Gastroesophageal sphincter (tissue), 4 donors: Measurements from ENCODE around the gene C14orf132. TPM values are rescaled to one million over a fixed set of nuclear protein-coding genes. Genes with fewer than 3 reads are reported as not detected.

Experiments
- ATAC-seq: fragments of 150-250 bp; one replicate; pipeline ENCODE4 v1.9.1; 2016; ENCODE audit warnings: mild to moderate bottlenecking, moderate library complexity
- H3K27ac ChIP-seq, 4 donors: fragments of 200-600 bp; sonication (generic) in 3 of 4; 1 replicate in 3 of 4; 2 replicates in 1 of 4; pipeline ENCODE4 v1.5.1; 2016 to 2019
- H3K27me3 ChIP-seq: fragments of 200-600 bp; sonication (generic); one replicate; pipeline ENCODE4 v1.5.1; 2019
- H3K36me3 ChIP-seq, 2 donors: fragments of 200-600 bp; sonication (generic); one replicate each; pipeline ENCODE4 v1.5.1; 2019; ENCODE audit warnings: control low read depth in 1 of 2
- H3K4me1 ChIP-seq, 3 donors: fragments of 200-600 bp; sonication (generic); 1 replicate in 2 of 3; 2 replicates in 1 of 3; pipeline ENCODE4 v1.5.1; 2016 to 2019; ENCODE audit warnings: control low read depth in 2 of 3
- H3K4me3 ChIP-seq, 2 donors: fragments of 200-600 bp; sonication (generic); one replicate each; pipeline ENCODE4 v1.5.1; 2019; ENCODE audit warnings: mild to moderate bottlenecking in 1 of 2, moderate library complexity in 1 of 2
- H3K9me3 ChIP-seq, 3 donors: fragments of 200-600 bp; sonication (generic); one replicate each; pipeline ENCODE4 v1.5.1; 2017 to 2019; ENCODE audit warnings: control low read depth in 2 of 3
- EP300 ChIP-seq: sonication (generic); formaldehyde crosslinking; IDR thresholded peaks from one replicate; pipeline ENCODE4 v1.6.1; 2017; ENCODE audit warnings: antibody characterized with exemption, mild to moderate bottlenecking
- POLR2A ChIP-seq, 2 donors: fragments of 450-650 bp; IDR thresholded peaks; one replicate each; pipeline ENCODE4 v1.6.1; 2017; ENCODE audit warnings: antibody characterized with exemption in 2 of 2, mild to moderate bottlenecking in 2 of 2, moderate library complexity in 1 of 2
- POLR2AphosphoS5 ChIP-seq: sonication (generic); formaldehyde crosslinking; IDR thresholded peaks from one replicate; pipeline ENCODE4 v1.6.1; 2017; ENCODE audit warnings: antibody characterized with exemption
- WGBS, 2 donors: methylation state at CpG; one replicate each; pipeline ENCODE4 v1.1.5; 2018; ENCODE audit warnings: low coverage in 1 of 2; 5-methylcytosine and 5-hydroxymethylcytosine counted together
- total RNA-seq, 4 donors: library from RNA; depleted of rRNA; stranded (reverse); fragments of >200 nt; gene quantifications; one replicate each; pipeline ENCODE4 v1.1.0, GENCODE V29; 2016
- TF ChIP-seq, protein P1 (sequence below), 4 experiments: fragments of 200-600 bp in 2 of 4; fragments of 450-650 bp in 2 of 4; sonication (generic) in 1 of 4; IDR thresholded peaks; one replicate each; pipeline ENCODE4 v1.5.1; 2017 to 2019; ENCODE audit warnings: antibody characterized with exemption in 4 of 4, mild to moderate bottlenecking in 2 of 4, moderate library complexity in 2 of 4

Gene C14orf132
- total RNA-seq, 4 donors from 2014 or later, result 52.0 to 135 (median 74.6) TPM

DNA sequence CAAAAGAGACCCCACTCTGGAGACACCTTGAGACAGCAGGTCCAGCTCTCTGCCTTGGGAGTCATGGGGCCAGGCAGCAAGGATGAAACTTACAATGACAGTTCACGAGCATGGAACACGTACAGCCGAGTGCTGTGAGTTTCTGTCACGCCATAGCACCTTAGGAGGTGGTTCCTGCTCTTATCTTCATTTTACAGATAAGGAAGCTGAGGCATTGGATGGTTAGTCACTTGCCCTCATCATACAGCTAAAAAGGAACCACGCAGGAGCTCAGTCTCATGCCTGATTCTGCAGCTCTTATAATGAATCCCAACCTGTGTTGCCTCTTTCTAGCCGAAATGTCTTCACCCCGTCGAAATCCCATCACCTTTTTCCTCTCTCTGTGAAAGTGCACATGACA lies 39.9 kb downstream of the C14orf132 start:
- Histone ChIP-seq H3K27ac (no peak overlapping the region), H3K27me3 (no peaks in the 10 kb centered on the region), H3K36me3 (no peaks in the 10 kb centered on the region), H3K4me3 (no peak overlapping the region), H3K9me3 (no peaks in the 10 kb centered on the region), H3K4me1 (no peaks in the 10 kb centered on the region)
- TF ChIP-seq, protein P1, sequence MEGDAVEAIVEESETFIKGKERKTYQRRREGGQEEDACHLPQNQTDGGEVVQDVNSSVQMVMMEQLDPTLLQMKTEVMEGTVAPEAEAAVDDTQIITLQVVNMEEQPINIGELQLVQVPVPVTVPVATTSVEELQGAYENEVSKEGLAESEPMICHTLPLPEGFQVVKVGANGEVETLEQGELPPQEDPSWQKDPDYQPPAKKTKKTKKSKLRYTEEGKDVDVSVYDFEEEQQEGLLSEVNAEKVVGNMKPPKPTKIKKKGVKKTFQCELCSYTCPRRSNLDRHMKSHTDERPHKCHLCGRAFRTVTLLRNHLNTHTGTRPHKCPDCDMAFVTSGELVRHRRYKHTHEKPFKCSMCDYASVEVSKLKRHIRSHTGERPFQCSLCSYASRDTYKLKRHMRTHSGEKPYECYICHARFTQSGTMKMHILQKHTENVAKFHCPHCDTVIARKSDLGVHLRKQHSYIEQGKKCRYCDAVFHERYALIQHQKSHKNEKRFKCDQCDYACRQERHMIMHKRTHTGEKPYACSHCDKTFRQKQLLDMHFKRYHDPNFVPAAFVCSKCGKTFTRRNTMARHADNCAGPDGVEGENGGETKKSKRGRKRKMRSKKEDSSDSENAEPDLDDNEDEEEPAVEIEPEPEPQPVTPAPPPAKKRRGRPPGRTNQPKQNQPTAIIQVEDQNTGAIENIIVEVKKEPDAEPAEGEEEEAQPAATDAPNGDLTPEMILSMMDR (IDR thresholded peaks at IDR 0.05), result no peak
- no peak for TF ChIP-seq EP300
- TF ChIP-seq POLR2AphosphoS5, result no peak
- TF ChIP-seq POLR2A (IDR thresholded peaks at IDR 0.05), result no peak
- ATAC-seq, result no peak
- 82 to 89% methylated on average over 7 of the region's 8 CpGs for WGBS, 2 donors

DNA sequence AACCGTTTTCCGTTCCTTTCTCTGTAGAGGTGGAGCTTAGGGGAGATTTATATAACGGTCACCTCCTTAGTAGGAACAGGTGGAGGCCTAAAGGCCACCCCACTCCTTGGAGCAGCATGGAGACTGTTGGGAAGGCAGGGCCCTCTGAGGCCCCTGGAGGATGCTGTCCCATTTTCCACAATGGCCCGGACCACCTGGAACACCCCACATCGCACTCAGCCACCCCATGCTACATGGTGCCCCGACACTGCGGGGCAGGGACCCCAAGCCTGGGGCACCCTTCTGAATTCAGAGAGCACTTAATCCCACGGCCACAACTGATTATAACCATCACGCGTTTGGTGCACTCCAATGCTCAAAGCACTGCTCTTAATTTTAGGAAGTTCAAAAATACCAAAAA lies 41.4 kb downstream of the C14orf132 start:
- WGBS, 2 donors, result 84 to 94% methylated on average over 5 of the region's 10 CpGs
- no peaks in the 10 kb centered on the region for H3K27me3 ChIP-seq
- H3K4me3 ChIP-seq, result no peak overlapping the region
- H3K4me1 ChIP-seq, result no peaks in the 10 kb centered on the region
- no peak overlapping the region for H3K27ac ChIP-seq
- H3K9me3 ChIP-seq, result no peaks in the 10 kb centered on the region
- no peak for ATAC-seq
- no peaks in the 10 kb centered on the region for H3K36me3 ChIP-seq
- TF ChIP-seq, protein P1 (IDR thresholded peaks at IDR 0.05), result no peak
- TF ChIP-seq POLR2AphosphoS5 (no peak), EP300 (no peak), POLR2A (IDR thresholded peaks at IDR 0.05) (no peak)

DNA sequence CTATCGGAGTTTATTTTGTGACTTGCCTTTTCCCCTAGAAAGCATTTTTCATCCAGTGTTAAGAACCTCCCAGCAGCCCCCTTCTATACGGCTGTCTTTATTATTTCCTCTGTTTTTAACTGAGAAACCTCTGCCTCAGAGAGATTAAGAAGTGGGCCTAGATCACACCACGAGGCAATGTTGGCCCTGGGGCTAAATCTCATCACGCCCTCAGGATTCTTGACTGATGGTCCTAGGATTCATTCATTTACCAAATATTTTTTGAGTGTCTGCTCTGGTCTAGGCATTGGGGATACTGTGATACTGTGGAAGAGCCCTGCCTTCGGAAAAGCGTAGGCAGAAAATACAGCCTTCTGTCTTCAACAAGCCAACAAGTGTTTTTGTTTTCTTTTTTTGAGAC lies 42.1 kb downstream of the C14orf132 start:
- no peak for TF ChIP-seq POLR2A (IDR thresholded peaks at IDR 0.05)
- no peak for TF ChIP-seq EP300
- no peak for TF ChIP-seq POLR2AphosphoS5
- TF ChIP-seq, protein P1 (IDR thresholded peaks at IDR 0.05), result no peak
- ATAC-seq, result no peak
- 95% methylated on average over 5 to 6 of the region's 6 CpGs for WGBS, 2 donors

DNA sequence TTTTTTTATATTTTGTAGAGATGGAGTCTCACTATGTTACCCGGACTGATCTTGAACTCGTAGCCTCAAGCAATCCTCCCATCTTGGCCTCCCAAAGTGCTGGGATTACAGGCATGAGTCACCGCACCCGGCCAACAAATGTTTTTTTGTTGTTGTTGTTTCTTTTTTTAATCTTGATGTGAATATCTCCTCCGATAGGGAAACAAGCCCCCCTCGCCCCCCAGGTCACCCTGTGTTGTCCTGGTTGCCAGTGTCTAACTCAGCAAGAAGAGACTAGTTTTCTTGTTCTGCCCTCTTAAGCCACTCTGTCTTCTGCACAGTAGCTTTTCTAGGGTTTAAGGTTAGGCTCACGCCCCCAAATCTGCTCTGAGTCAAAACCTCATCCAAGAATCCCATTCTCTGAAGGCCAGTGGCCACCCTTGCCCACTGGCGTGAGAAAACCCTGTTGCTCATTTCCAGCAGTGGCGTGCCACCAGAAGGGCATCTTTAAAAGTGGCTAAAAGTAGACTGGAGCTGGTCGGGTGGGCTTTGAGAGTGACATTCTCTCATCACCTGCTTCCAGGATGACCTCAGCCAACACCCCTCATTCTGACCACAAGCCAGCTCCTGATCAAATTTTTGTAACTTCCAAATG lies 42.7 kb downstream of the C14orf132 start:
- 87 to 91% methylated on average over 4 to 6 of the region's 10 CpGs for WGBS, 2 donors
- TF ChIP-seq POLR2AphosphoS5, result no peak
- ATAC-seq, result no peak
- no peak overlapping the region for H3K27ac ChIP-seq
- no peaks in the 10 kb centered on the region for H3K9me3 ChIP-seq
- H3K27me3 ChIP-seq, result no peaks in the 10 kb centered on the region
- peaks cover 0 to 7% of the 10 kb centered on the region in 2 donors for H3K36me3 ChIP-seq
- H3K4me1 ChIP-seq, result no peaks in the 10 kb centered on the region
- H3K4me3 ChIP-seq, result no peak overlapping the region

More for the DNA sequence above, 42.1 kb downstream of the C14orf132 start:
- no peaks in the 10 kb centered on the region for H3K4me1 ChIP-seq
- no peak overlapping the region for H3K27ac ChIP-seq
- H3K36me3 ChIP-seq, result peaks cover 0 to under 1% of the 10 kb centered on the region in 2 donors
- H3K9me3 ChIP-seq, result no peaks in the 10 kb centered on the region
- H3K4me3 ChIP-seq, result no peak overlapping the region
- no peaks in the 10 kb centered on the region for H3K27me3 ChIP-seq

DNA sequence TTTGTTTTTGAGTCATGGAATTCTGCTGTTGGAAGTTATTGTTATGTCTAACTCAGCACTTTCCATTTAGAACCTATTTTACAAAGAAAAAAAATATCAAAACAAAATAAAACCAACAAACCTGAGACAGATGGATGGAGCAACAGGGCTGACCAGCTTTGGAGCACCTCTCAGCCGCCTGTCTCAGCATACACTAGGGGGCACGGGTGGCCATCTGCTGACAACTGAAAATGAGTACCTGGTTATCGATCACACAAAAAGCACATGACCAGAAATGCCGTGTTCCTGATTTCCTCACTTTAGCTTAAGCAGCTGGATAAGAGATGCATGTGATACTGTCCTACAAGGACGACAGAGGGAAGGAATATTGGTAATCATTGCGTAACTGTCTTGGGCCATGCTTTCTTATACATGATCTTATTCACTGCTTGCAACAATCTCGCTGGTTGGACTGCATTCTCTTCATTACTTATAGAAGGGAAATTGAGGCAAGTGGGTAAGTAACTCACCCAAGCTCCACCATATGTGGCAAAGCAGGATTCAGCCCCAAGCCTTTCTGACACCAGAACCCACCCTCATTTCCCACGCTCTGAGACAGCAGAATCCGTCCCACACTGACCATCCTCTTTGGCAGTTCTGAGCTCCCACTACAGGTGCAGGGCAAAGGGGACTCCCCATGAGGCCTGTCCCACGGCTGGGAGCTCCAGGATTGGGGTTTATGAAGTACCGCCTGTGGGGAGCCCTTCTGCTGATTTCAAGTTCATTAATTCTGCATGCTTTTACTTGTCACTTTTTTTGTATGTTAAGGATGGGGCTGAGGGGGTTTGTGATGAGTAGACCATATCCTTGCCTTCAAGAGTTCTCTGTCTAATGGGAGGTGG lies 43.5 kb downstream of the C14orf132 start:
- Histone ChIP-seq H3K4me1 (no peaks in the 10 kb centered on the region), H3K36me3 (peaks cover 0 to 15% of the 10 kb centered on the region in 2 donors), H3K4me3 (no peak overlapping the region), H3K27me3 (no peaks in the 10 kb centered on the region), H3K27ac (no peak overlapping the region), H3K9me3 (no peaks in the 10 kb centered on the region)
- WGBS, 2 donors, result 88 to 96% methylated on average over 6 to 11 of the region's 11 CpGs
- TF ChIP-seq POLR2AphosphoS5 (no peak), EP300 (no peak), POLR2A (IDR thresholded peaks at IDR 0.05) (no peak)
- TF ChIP-seq, protein P1 (IDR thresholded peaks at IDR 0.05), result no peak
- ATAC-seq, result no peak
